Measurements from ENCODE around the gene ZSWIM3.
A peak's percentile ranks its signal among the peaks of the same experiment; 100 is the strongest.

The ZSWIM3 gene

DNA sequence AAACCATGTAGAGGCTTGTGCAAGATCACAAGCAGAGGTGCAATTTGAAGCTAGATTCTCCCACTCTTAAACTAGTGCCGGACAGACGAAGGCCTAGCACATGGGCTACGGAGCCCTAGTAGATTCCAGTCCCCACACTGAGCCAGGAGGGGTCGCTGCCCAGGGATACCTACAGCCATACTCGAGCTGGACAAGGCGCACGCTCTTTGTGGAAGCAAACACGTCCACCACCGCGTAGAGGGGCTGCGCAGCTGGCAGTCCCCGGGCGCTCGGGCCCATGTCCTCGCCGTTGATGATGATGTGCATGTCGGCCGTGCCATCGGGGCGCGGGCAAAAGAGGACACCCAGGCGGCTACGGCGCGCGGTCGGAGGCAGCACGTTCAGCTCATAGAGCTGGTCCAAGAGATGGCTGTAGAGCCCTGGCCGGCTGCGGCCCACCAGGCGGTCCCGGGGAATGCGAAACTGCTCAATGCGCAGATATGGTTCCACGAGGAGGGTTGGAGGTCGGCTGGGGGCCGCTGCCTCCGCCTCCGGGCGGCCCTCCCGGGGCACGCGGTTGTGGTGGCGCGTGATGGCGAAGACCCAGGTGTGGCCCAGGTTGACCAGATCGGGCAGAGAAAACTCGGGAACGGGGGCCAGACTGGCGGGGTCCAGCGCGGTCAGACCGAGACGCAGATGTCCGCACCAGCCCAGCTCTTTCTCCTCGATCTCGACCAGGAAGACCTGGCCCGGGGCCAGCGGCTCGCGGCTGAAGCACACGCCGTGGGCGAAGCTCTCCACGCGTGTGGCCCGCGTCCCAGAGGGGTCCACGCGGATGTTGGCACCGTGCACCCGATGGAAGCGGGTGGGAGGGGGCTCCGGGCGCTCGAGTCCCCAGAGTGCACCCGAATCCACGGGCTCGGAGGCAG lies 32.9 kb downstream of the ZSWIM3 start:
- Histone ChIP-seq H3K4me3 (ENCODE audit: low read length in 2 of 2) (peak overlapping the region; percentile 80 to 82), H3K9me3 (ENCODE audit: control insufficient read depth in 2 of 2, low read length in 2 of 2) (no peaks in the 10 kb centered on the region), H3K9ac (ENCODE audit: low read depth in 1 of 2, low read length in 2 of 2) (peak overlapping the region; percentile 76 to 80), H3K4me1 (ENCODE audit: control insufficient read depth in 2 of 2, insufficient read depth in 2 of 2, low read length in 2 of 2) (peaks cover 30 to 31% of the 10 kb centered on the region in 2 donors), H3K36me3 (ENCODE audit: control insufficient read depth in 2 of 2, insufficient read depth in 2 of 2, low read length in 2 of 2) (peaks cover 14 to 45% of the 10 kb centered on the region in 2 donors), H3K27ac (ENCODE audit: low read depth in 2 of 2, low read length in 2 of 2) (peak overlapping the region; percentile 65 to 80), H3K27me3 (ENCODE audit: control insufficient read depth in 2 of 2, insufficient read depth in 2 of 2, low read length in 2 of 2) (no peaks in the 10 kb centered on the region)

GRCh38 chr20:45890985-45891983 lies 33.9 kb downstream of the ZSWIM3 start, which contains the start of the genes CTSA and NEURL2:
Gene CTSA (plus strand): TSS chr20:45891335. CDS start chr20:45891569, 234 bp downstream.
Gene NEURL2 (minus strand): TSS chr20:45891208. CDS start chr20:45890991, 217 bp downstream.
- Histone ChIP-seq H3K27ac (ENCODE audit: low read depth in 2 of 2, low read length in 2 of 2) (peak within 1 kb of the TSS; percentile 65 to 80), H3K4me3 (ENCODE audit: low read length in 2 of 2) (peak within 1 kb of the TSS; percentile 80 to 82), H3K27me3 (ENCODE audit: control insufficient read depth in 2 of 2, insufficient read depth in 2 of 2, low read length in 2 of 2) (no peaks in the 10 kb centered on the region), H3K9ac (ENCODE audit: low read depth in 1 of 2, low read length in 2 of 2) (peak within 1 kb of the TSS; percentile 76 to 80), H3K36me3 (ENCODE audit: control insufficient read depth in 2 of 2, insufficient read depth in 2 of 2, low read length in 2 of 2) (peaks cover 16 to 47% of the 10 kb centered on the region in 2 donors), H3K9me3 (ENCODE audit: control insufficient read depth in 2 of 2, low read length in 2 of 2) (no peaks in the 10 kb centered on the region), H3K4me1 (ENCODE audit: control insufficient read depth in 2 of 2, insufficient read depth in 2 of 2, low read length in 2 of 2) (peaks cover 30 to 31% of the 10 kb centered on the region in 2 donors)

DNA sequence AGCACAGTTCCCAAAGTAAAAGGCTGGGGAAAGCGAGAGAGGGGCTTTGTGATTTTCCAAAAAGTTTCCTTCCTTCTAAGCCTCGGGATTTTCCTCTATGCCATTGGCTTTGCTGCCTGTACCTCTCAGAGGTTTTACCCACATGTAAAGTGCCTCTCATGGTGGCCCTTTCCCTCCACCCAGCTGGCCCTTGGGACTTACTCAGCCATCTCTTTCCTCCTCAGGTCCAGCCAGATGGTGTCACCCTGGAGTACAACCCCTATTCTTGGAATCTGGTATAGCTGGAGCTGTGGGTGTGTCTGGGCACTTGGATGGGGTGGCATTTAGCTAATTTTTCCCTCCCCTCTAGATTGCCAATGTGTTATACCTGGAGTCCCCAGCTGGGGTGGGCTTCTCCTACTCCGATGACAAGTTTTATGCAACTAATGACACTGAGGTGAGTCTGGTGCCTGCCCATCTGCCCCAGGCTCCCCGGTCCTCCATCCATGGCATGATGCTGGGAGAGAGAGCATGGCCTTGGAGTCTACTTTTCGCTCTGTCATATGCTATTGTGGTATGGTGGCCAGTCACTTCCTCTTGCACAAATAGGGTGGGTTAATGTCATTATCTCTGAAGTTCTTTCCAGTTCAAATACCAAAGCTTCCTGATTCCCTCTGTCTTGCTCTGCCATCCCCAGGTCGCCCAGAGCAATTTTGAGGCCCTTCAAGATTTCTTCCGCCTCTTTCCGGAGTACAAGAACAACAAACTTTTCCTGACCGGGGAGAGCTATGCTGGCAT lies 34.8 kb downstream of the ZSWIM3 start:
- peak overlapping the region; percentile 80 to 82 for H3K4me3 ChIP-seq (ENCODE audit: low read length in 2 of 2)

GRCh38 chr20:45892828-45893500 lies 35.5 kb downstream of the ZSWIM3 start:
- Histone ChIP-seq H3K36me3 (ENCODE audit: control insufficient read depth in 2 of 2, insufficient read depth in 2 of 2, low read length in 2 of 2) (peaks cover 30 to 46% of the 10 kb centered on the region in 2 donors), H3K9me3 (ENCODE audit: control insufficient read depth in 2 of 2, low read length in 2 of 2) (no peaks in the 10 kb centered on the region), H3K4me3 (ENCODE audit: low read length in 2 of 2) (peak overlapping the region; percentile 46 to 82), H3K27ac (ENCODE audit: low read depth in 2 of 2, low read length in 2 of 2) (peak overlapping the region; percentile 54 to 80), H3K4me1 (ENCODE audit: control insufficient read depth in 2 of 2, insufficient read depth in 2 of 2, low read length in 2 of 2) (peaks cover 30 to 31% of the 10 kb centered on the region in 2 donors), H3K27me3 (ENCODE audit: control insufficient read depth in 2 of 2, insufficient read depth in 2 of 2, low read length in 2 of 2) (no peaks in the 10 kb centered on the region), H3K9ac (ENCODE audit: low read depth in 1 of 2, low read length in 2 of 2) (peak overlapping the region in 1 of 2 donors; percentile 41)

More for the DNA sequence above, 34.8 kb downstream of the ZSWIM3 start:
- no peaks in the 10 kb centered on the region for H3K9me3 ChIP-seq (ENCODE audit: control insufficient read depth in 2 of 2, low read length in 2 of 2)
- peak overlapping the region; percentile 65 to 80 for H3K27ac ChIP-seq (ENCODE audit: low read depth in 2 of 2, low read length in 2 of 2)
- H3K4me1 ChIP-seq (ENCODE audit: control insufficient read depth in 2 of 2, insufficient read depth in 2 of 2, low read length in 2 of 2): peaks cover 30 to 31% of the 10 kb centered on the region in 2 donors
- H3K27me3 ChIP-seq (ENCODE audit: control insufficient read depth in 2 of 2, insufficient read depth in 2 of 2, low read length in 2 of 2): no peaks in the 10 kb centered on the region
- H3K9ac ChIP-seq (ENCODE audit: low read depth in 1 of 2, low read length in 2 of 2): peak overlapping the region; percentile 76 to 80
- peaks cover 23 to 45% of the 10 kb centered on the region in 2 donors for H3K36me3 ChIP-seq (ENCODE audit: control insufficient read depth in 2 of 2, insufficient read depth in 2 of 2, low read length in 2 of 2)

DNA sequence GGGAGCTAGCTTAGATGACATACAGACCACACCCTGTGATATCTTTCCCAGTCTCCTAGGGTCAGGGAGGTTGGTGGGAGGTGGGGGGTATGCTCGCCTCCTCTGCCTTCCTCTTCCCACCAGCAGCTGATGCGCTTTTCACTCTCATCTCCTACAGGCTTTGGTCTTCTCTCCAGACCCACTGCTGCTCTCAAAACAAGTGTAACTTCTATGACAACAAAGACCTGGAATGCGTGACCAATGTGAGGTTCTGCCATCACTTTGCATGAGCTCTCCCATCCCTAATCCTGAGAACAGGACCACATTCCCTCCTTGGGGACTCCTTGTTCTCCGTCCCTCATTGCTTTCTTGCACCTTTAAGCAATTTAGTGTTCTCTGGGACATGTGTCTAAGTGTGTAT lies 36.4 kb downstream of the ZSWIM3 start:
- H3K9me3 ChIP-seq (ENCODE audit: control insufficient read depth in 2 of 2, low read length in 2 of 2): no peaks in the 10 kb centered on the region
- no peaks in the 10 kb centered on the region for H3K27me3 ChIP-seq (ENCODE audit: control insufficient read depth in 2 of 2, insufficient read depth in 2 of 2, low read length in 2 of 2)
- H3K4me1 ChIP-seq (ENCODE audit: control insufficient read depth in 2 of 2, insufficient read depth in 2 of 2, low read length in 2 of 2): peaks cover 27 to 31% of the 10 kb centered on the region in 2 donors
- no peak overlapping the region for H3K4me3 ChIP-seq (ENCODE audit: low read length in 2 of 2)
- peaks cover 37 to 52% of the 10 kb centered on the region in 2 donors for H3K36me3 ChIP-seq (ENCODE audit: control insufficient read depth in 2 of 2, insufficient read depth in 2 of 2, low read length in 2 of 2)
- peak overlapping the region in 1 of 2 donors; percentile 80 for H3K27ac ChIP-seq (ENCODE audit: low read depth in 2 of 2, low read length in 2 of 2)
- no peak overlapping the region for H3K9ac ChIP-seq (ENCODE audit: low read depth in 1 of 2, low read length in 2 of 2)

GRCh38 chr20:45894797-45895196 lies 37.4 kb downstream of the ZSWIM3 start:
- Histone ChIP-seq H3K27me3 (ENCODE audit: control insufficient read depth in 2 of 2, insufficient read depth in 2 of 2, low read length in 2 of 2) (no peaks in the 10 kb centered on the region), H3K4me3 (ENCODE audit: low read length in 2 of 2) (no peak overlapping the region), H3K4me1 (ENCODE audit: control insufficient read depth in 2 of 2, insufficient read depth in 2 of 2, low read length in 2 of 2) (peaks cover 25 to 31% of the 10 kb centered on the region in 2 donors), H3K9me3 (ENCODE audit: control insufficient read depth in 2 of 2, low read length in 2 of 2) (no peaks in the 10 kb centered on the region), H3K27ac (ENCODE audit: low read depth in 2 of 2, low read length in 2 of 2) (no peak overlapping the region), H3K9ac (ENCODE audit: low read depth in 1 of 2, low read length in 2 of 2) (no peak overlapping the region), H3K36me3 (ENCODE audit: control insufficient read depth in 2 of 2, insufficient read depth in 2 of 2, low read length in 2 of 2) (peaks cover 41 to 56% of the 10 kb centered on the region in 2 donors)

DNA sequence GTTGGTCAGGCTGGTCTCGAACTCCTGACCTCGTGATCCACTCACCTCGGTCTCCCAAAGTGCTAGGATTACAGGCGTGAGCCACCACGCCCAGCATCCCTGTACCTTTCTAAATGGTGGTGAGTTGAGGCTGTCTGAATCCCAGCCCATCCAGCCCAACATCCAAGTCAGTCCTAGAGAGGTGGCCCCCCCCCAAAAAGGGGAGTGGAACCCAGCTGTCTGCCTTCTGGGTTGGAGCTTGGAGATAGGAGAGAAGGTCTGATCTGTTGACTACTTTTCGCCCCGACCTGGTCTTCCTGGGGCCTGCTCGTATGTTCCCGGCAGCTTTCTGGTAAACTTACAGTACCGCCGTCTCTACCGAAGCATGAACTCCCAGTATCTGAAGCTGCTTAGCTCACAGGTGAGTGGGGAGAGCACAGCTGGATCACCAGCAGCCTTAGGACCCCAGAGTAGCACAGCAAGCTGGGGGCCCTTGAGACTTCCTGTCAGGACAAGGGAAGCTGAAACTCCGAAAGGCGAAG lies 39.3 kb downstream of the ZSWIM3 start:
- Histone ChIP-seq H3K27me3 (ENCODE audit: control insufficient read depth in 2 of 2, insufficient read depth in 2 of 2, low read length in 2 of 2) (no peaks in the 10 kb centered on the region), H3K36me3 (ENCODE audit: control insufficient read depth in 2 of 2, insufficient read depth in 2 of 2, low read length in 2 of 2) (peaks cover 41 to 56% of the 10 kb centered on the region in 2 donors), H3K9ac (ENCODE audit: low read depth in 1 of 2, low read length in 2 of 2) (no peak overlapping the region), H3K9me3 (ENCODE audit: control insufficient read depth in 2 of 2, low read length in 2 of 2) (no peaks in the 10 kb centered on the region), H3K4me3 (ENCODE audit: low read length in 2 of 2) (no peak overlapping the region), H3K27ac (ENCODE audit: low read depth in 2 of 2, low read length in 2 of 2) (no peak overlapping the region), H3K4me1 (ENCODE audit: control insufficient read depth in 2 of 2, insufficient read depth in 2 of 2, low read length in 2 of 2) (peaks cover 18 to 19% of the 10 kb centered on the region in 2 donors)

GRCh38 chr20:45897289-45897688 lies 39.9 kb downstream of the ZSWIM3 start:
- H3K4me1 ChIP-seq (ENCODE audit: control insufficient read depth in 2 of 2, insufficient read depth in 2 of 2, low read length in 2 of 2): peaks cover 12 to 13% of the 10 kb centered on the region in 2 donors
- H3K27ac ChIP-seq (ENCODE audit: low read depth in 2 of 2, low read length in 2 of 2): no peak overlapping the region
- no peaks in the 10 kb centered on the region for H3K27me3 ChIP-seq (ENCODE audit: control insufficient read depth in 2 of 2, insufficient read depth in 2 of 2, low read length in 2 of 2)
- H3K4me3 ChIP-seq (ENCODE audit: low read length in 2 of 2): no peak overlapping the region
- peaks cover 41 to 56% of the 10 kb centered on the region in 2 donors for H3K36me3 ChIP-seq (ENCODE audit: control insufficient read depth in 2 of 2, insufficient read depth in 2 of 2, low read length in 2 of 2)
- no peaks in the 10 kb centered on the region for H3K9me3 ChIP-seq (ENCODE audit: control insufficient read depth in 2 of 2, low read length in 2 of 2)
- no peak overlapping the region for H3K9ac ChIP-seq (ENCODE audit: low read depth in 1 of 2, low read length in 2 of 2)

All from mucosa of rectum (tissue), 2 donors.